Measurements from ENCODE around the gene ELMO1. TPM values are rescaled to one million over a fixed set of nuclear protein-coding genes. Genes with fewer than 3 reads are reported as not detected.

The ELMO1 gene
- total RNA-seq, 1 donor from 2014 or later = 112 TPM

DNA sequence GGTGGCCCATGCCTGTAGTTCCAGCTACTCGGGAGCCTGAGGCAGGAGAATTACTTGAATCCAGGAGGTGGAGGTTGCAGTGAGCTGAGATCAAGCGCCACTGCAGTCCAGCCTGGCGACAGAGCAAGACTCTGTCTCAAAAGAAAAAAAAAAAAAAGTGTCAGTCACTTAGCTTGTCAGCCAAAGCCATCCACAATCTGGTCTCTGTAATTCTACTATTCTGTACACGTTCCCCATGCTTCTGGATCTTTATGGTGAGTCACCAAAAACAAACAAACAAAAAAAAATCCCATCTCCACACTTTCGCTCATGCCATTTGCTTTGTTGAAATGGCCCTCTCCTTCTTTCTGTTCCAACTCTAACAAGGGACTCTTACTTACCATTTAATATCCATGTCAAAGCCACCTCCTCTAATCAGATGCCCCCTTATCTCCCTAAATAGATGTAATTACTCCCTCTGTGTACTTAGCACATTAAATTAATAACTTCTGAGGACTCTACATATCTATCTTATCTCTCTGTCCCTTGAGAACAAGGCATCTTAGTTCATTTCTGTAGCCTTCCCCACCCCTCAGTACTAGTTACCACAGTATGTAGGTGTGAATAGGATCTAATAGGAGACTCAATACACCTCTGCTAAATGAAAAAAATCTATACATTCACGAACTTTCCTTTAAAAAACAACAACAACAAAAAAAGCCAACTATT is 128.4 kb downstream of the ELMO1 start:
- Mint-ChIP-seq H3K27me3 (ENCODE audit: low read depth) (no peaks in the 10 kb centered on the region), H3K9me3 (no peaks in the 10 kb centered on the region), H3K4me1 (ENCODE audit: low read depth) (peaks cover 12% of the 10 kb centered on the region), H3K4me3 (ENCODE audit: low read depth) (no peak overlapping the region), H3K27ac (no peak overlapping the region), H3K36me3 (ENCODE audit: low read depth) (peaks cover 39% of the 10 kb centered on the region)
- DNase-seq (ENCODE audit: low spot score) = no peak
- intact Hi-C loops (cut with micrococcal nuclease) = no loop called here

DNA sequence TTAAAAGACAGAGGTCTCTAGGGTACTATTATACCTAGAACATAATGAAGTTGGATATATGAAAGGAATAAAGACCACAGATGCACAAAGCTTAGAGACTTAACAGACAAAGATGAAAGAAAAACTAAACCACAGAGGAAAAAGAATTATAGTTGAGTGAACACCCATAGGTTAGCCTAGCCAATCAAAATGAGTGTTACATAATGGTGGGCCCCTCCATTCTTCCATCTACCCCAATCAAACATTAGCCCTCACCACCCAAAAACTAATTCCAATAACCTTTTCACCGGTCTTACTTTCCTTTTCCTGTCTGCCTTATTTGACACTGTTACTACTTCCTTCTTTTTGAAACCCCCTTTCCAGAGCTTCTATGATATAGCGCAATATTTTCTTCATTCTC is 130.1 kb downstream of the ELMO1 start:
- Mint-ChIP-seq H3K27me3 (ENCODE audit: low read depth) (no peaks in the 10 kb centered on the region), H3K9me3 (no peaks in the 10 kb centered on the region), H3K36me3 (ENCODE audit: low read depth) (peaks cover 37% of the 10 kb centered on the region), H3K4me3 (ENCODE audit: low read depth) (no peak overlapping the region), H3K4me1 (ENCODE audit: low read depth) (peaks cover 18% of the 10 kb centered on the region), H3K27ac (no peak overlapping the region)
- DNase-seq (ENCODE audit: low spot score) = no peak
- intact Hi-C loops (cut with micrococcal nuclease) = no loop called here

DNA sequence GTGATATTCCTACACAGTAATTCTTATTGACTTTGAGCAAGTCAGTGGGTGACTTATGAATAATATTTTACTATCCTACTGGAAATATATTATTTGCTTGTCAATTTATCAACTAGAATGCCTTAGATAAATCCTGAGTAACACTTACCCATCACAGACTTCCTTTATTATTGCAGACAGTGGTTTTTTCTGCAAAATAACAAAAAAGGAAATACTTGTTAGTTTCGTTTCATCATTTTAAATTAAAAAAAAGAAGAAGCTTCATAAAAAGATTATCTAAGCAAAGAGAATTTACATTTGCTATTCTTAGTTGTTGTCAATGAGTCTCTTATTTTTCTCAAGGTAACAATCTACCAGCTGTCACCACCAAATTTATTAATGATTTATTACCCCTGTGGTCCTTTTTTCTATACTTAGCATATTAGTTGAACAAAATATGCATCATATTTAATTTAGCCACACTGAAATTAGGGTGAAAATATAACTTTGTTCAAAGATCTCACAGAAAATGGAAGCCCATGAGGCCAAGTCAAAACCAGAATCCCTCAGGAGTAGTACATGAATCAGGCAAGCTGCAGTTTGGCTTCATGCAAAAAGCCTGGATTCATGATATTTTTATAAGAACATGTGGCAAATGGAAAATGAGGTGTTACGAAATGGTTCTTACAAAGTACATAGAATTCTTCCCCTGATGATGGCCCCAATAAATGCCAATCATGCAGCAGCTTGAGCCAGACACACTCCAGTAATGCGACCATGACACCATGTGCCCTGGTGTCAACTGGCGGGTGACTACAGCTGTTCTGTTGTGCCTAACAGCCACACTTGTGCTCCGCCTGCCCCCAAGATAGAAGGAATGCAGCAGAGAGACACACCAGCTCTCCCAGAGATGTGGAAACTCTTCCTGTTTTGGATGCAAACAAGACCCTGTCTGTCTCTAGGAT is 132.6 kb downstream of the ELMO1 start:
- peaks cover 35% of the 10 kb centered on the region for H3K4me1 Mint-ChIP-seq (ENCODE audit: low read depth)
- no peaks in the 10 kb centered on the region for H3K27me3 Mint-ChIP-seq (ENCODE audit: low read depth)
- intact Hi-C loops (cut with micrococcal nuclease) = no loop called here
- no peak overlapping the region for H3K27ac Mint-ChIP-seq
- H3K9me3 Mint-ChIP-seq = no peaks in the 10 kb centered on the region
- no peak for DNase-seq (ENCODE audit: low spot score)
- H3K4me3 Mint-ChIP-seq (ENCODE audit: low read depth) = no peak overlapping the region
- H3K36me3 Mint-ChIP-seq (ENCODE audit: low read depth) = peaks cover 54% of the 10 kb centered on the region

DNA sequence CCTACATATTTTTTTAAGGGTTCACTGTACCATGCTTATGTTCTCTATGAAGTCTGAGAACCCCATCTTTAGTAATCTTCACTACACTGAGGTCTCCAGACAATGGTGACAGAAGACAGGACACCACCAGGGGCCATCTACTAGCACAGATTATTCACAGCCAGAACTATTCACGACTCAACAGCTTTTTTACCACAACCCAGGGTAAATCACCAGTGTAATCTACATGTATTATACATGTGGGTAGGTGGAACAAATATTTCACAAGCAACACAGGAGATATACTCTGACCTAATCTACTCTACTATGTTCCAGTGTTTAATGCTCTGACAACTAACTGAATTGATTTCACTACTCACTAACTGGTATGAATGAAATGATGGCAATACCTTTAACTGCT is 136.1 kb downstream of the ELMO1 start:
- Mint-ChIP-seq H3K27me3 (ENCODE audit: low read depth) (no peaks in the 10 kb centered on the region), H3K27ac (peak overlapping the region; percentile 40), H3K9me3 (peaks cover 13% of the 10 kb centered on the region), H3K4me3 (ENCODE audit: low read depth) (no peak overlapping the region), H3K4me1 (ENCODE audit: low read depth) (peaks cover 51% of the 10 kb centered on the region), H3K36me3 (ENCODE audit: low read depth) (peaks cover 87% of the 10 kb centered on the region)
- no peak for DNase-seq (ENCODE audit: low spot score)
- intact Hi-C loops (cut with micrococcal nuclease) = no loop called here

DNA sequence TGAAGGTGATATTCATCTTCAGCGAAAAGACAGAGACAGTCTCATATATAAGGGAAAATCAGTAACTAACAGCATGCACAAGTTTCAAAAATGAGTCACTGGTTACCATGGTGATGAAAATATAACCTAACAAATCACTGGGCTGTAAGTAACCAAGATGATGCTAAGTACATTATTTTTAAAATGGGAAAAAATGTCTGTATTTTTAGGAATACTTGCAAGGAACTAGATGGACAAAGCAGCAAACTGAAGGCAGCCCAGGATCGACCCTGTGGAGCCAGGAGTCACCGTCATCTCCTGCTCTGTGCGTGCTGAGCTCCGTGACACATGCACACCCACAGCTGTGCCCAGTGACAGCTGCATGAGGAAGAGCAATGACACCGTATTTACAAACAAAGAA is 137.3 kb downstream of the ELMO1 start:
- Mint-ChIP-seq H3K27me3 (ENCODE audit: low read depth) (no peaks in the 10 kb centered on the region), H3K4me3 (ENCODE audit: low read depth) (no peak overlapping the region), H3K4me1 (ENCODE audit: low read depth) (peaks cover 43% of the 10 kb centered on the region), H3K36me3 (ENCODE audit: low read depth) (peaks cover 90% of the 10 kb centered on the region), H3K9me3 (peaks cover 13% of the 10 kb centered on the region), H3K27ac (peak overlapping the region; percentile 93)
- no peak for DNase-seq (ENCODE audit: low spot score)
- intact Hi-C loops (cut with micrococcal nuclease) = loop anchor here (1.0 to 2.0 kb wide), 2 partner anchors 17 to 30 kb away; no protein-coding TSS in a partner anchor

GRCh38 chr7:37310327-37311080 is 138.2 kb downstream of the ELMO1 start:
- H3K4me1 Mint-ChIP-seq (ENCODE audit: low read depth) = peaks cover 45% of the 10 kb centered on the region

DNA sequence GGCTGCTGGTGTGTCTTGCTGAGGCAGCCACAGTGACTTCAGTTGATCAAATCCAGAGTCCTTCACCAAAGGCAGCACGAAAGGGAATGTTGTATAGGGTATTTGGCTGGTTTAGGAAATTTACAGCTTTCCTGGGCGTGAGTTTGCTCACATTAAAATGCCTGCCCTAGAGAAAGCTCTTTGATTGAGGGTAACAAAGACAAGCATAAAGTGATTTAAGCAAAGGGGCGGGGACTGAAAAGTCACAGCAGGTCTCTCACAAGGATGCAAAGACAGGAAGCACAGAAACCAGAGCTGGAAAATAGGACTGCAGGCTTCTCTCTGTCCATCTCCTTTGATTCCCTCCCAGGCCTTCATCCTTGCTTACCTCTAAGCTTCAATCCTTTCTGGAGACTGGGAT is 139.2 kb downstream of the ELMO1 start:
- Mint-ChIP-seq H3K36me3 (ENCODE audit: low read depth) (peaks cover 96% of the 10 kb centered on the region), H3K27me3 (ENCODE audit: low read depth) (no peaks in the 10 kb centered on the region), H3K4me3 (ENCODE audit: low read depth) (no peak overlapping the region), H3K9me3 (peaks cover 13% of the 10 kb centered on the region), H3K4me1 (ENCODE audit: low read depth) (peaks cover 43% of the 10 kb centered on the region), H3K27ac (no peak overlapping the region)
- no peak for DNase-seq (ENCODE audit: low spot score)
- intact Hi-C loops (cut with micrococcal nuclease) = no loop called here

More at GRCh38 chr7:37310327-37311080, 138.2 kb downstream of the ELMO1 start:
- peaks cover 94% of the 10 kb centered on the region for H3K36me3 Mint-ChIP-seq (ENCODE audit: low read depth)
- H3K27ac Mint-ChIP-seq = peak overlapping the region; percentile 93
- H3K9me3 Mint-ChIP-seq = peaks cover 13% of the 10 kb centered on the region
- DNase-seq (ENCODE audit: low spot score) = no peak
- H3K4me3 Mint-ChIP-seq (ENCODE audit: low read depth) = peak overlapping the region; percentile 35
- no peaks in the 10 kb centered on the region for H3K27me3 Mint-ChIP-seq (ENCODE audit: low read depth)
- intact Hi-C loops (cut with micrococcal nuclease) = loop anchor here (1.0 to 2.0 kb wide), 2 partner anchors 18 to 31 kb away; no protein-coding TSS in a partner anchor

DNA sequence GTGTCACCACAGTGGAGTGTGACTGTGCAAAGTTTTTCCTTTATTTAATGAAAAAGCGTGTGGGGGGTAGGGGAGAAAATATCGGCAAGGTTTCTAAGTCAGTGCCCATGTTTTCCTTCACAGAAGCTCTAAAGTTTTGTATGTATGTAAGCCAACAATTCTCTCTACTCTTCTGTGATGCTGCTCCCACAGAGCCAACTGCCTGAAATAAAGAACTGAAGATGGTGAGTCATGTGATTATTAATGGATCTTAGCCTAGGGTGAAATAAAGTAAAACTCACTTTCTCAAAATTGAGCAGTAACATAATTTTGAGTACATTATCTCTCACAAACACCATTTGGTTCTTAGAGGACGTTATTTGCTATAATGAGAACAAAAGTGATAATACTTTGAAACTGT is 143.7 kb downstream of the ELMO1 start:
- Mint-ChIP-seq H3K27me3 (ENCODE audit: low read depth) (no peaks in the 10 kb centered on the region), H3K4me3 (ENCODE audit: low read depth) (no peak overlapping the region), H3K27ac (no peak overlapping the region), H3K36me3 (ENCODE audit: low read depth) (peaks cover 89% of the 10 kb centered on the region), H3K9me3 (peaks cover 25% of the 10 kb centered on the region), H3K4me1 (ENCODE audit: low read depth) (peaks cover 16% of the 10 kb centered on the region)
- intact Hi-C loops (cut with micrococcal nuclease) = no loop called here
- no peak for DNase-seq (ENCODE audit: low spot score)

DNA sequence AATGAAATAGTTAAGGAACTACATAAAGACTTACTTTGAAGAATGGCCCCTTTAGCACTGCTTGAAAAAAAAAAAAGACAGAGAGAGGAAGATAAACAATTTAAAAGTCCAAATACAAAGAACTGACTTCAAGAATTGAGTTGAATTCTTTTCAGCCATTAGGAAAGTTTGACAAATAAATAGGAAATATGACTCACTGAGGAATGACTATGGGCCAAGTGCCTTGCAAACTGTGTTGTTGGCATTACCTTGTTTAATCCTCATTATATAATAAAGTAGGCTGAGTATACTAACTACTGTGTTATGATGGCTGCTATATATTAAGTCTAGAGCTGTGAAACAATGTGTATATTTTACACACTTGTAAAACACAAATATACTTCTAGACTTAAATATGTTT is 151.1 kb downstream of the ELMO1 start:
- Mint-ChIP-seq H3K27me3 (ENCODE audit: low read depth) (no peaks in the 10 kb centered on the region), H3K4me3 (ENCODE audit: low read depth) (no peak overlapping the region), H3K36me3 (ENCODE audit: low read depth) (peaks cover 43% of the 10 kb centered on the region), H3K4me1 (ENCODE audit: low read depth) (peaks cover 11% of the 10 kb centered on the region), H3K27ac (no peak overlapping the region), H3K9me3 (peaks cover 12% of the 10 kb centered on the region)
- intact Hi-C loops (cut with micrococcal nuclease) = no loop called here
- DNase-seq (ENCODE audit: low spot score) = no peak

- Mint-ChIP-seq H3K4me1 (ENCODE audit: low read depth) (peaks cover 10% of the 10 kb centered on the region), H3K36me3 (ENCODE audit: low read depth) (peaks cover 35% of the 10 kb centered on the region), H3K4me3 (ENCODE audit: low read depth) (no peak overlapping the region), H3K27me3 (ENCODE audit: low read depth) (no peaks in the 10 kb centered on the region), H3K9me3 (peaks cover 4% of the 10 kb centered on the region), H3K27ac (no peak overlapping the region)
- no peak for DNase-seq (ENCODE audit: low spot score)
- intact Hi-C loops (cut with micrococcal nuclease) = no loop called here
Measured at GRCh38 chr7:37295401-37295800, 153.3 kb downstream of the ELMO1 start.

GRCh38 chr7:37290731-37291130 is 157.9 kb downstream of the ELMO1 start:
- Mint-ChIP-seq H3K27ac (no peak overlapping the region), H3K4me1 (ENCODE audit: low read depth) (peaks cover 28% of the 10 kb centered on the region), H3K27me3 (ENCODE audit: low read depth) (no peaks in the 10 kb centered on the region), H3K9me3 (no peaks in the 10 kb centered on the region), H3K4me3 (ENCODE audit: low read depth) (no peak overlapping the region), H3K36me3 (ENCODE audit: low read depth) (peaks cover 34% of the 10 kb centered on the region)
- intact Hi-C loops (cut with micrococcal nuclease) = no loop called here
- DNase-seq (ENCODE audit: low spot score) = no peak

- no peak for DNase-seq (ENCODE audit: low spot score)
- no peak overlapping the region for H3K4me3 Mint-ChIP-seq (ENCODE audit: low read depth)
- H3K27me3 Mint-ChIP-seq (ENCODE audit: low read depth) = no peaks in the 10 kb centered on the region
- H3K9me3 Mint-ChIP-seq = no peaks in the 10 kb centered on the region
- peaks cover 37% of the 10 kb centered on the region for H3K4me1 Mint-ChIP-seq (ENCODE audit: low read depth)
- intact Hi-C loops (cut with micrococcal nuclease) = no loop called here
- no peak overlapping the region for H3K27ac Mint-ChIP-seq
- H3K36me3 Mint-ChIP-seq (ENCODE audit: low read depth) = peaks cover 27% of the 10 kb centered on the region
Measured at GRCh38 chr7:37289781-37290180, 158.9 kb downstream of the ELMO1 start.
